Hematopoietic multipotent progenitor cell treated with erythropoietin and hydrocortisone succinate and interleukin-3 and kit ligand, for 8 days (in vitro differentiated cells): ENCODE measurements around the gene ZAP70.
A peak's percentile ranks its signal among the peaks of the same experiment; 100 is the strongest.
"Not testable (repeated sequence)": the region's sequence is repeated elsewhere in the genome, so short reads cannot be mapped to it uniquely, and the experiment has no call there.

Experiments used
- DNase-seq: peaks from one replicate; pipeline ENCODE4 v3.0.0-alpha.2; 2015

ZAP70 gene

GRCh38 chr2:97699765-97700444 is 13.5 kb upstream of the ZAP70 start:
- DNase-seq = peak; percentile 62

GRCh38 chr2:97701186-97701585 is 12.2 kb upstream of the ZAP70 start:
- no peak for DNase-seq

GRCh38 chr2:97701851-97702465 is 11.4 kb upstream of the ZAP70 start:
- DNase-seq = no peak

GRCh38 chr2:97702731-97703470 is 10.5 kb upstream of the ZAP70 start:
- DNase-seq = no peak

- no peak for DNase-seq
Observed at GRCh38 chr2:97703741-97704140, 9.6 kb upstream of the ZAP70 start.

- no peak for DNase-seq
Observed at GRCh38 chr2:97704989-97705388, 8.4 kb upstream of the ZAP70 start.

GRCh38 chr2:97706112-97706511 is 7.3 kb upstream of the ZAP70 start:
- DNase-seq = no peak

GRCh38 chr2:97706708-97707345 is 6.5 kb upstream of the ZAP70 start:
- no peak for DNase-seq

GRCh38 chr2:97707362-97708047 is 5.9 kb upstream of the ZAP70 start:
- no peak for DNase-seq

GRCh38 chr2:97708048-97708380 is 5.4 kb upstream of the ZAP70 start:
- no peak for DNase-seq

GRCh38 chr2:97708608-97709007 is 4.8 kb upstream of the ZAP70 start:
- no peak for DNase-seq

- DNase-seq = no peak
Observed at GRCh38 chr2:97711394-97711711, 2.0 kb upstream of the ZAP70 start.

GRCh38 chr2:97712175-97712574 is 1.2 kb upstream of the ZAP70 start:
- DNase-seq = not testable (repeated sequence)

GRCh38 chr2:97712693-97713295 is 582 bp upstream of the ZAP70 start:
- DNase-seq = no peak

- DNase-seq = no peak
Observed at GRCh38 chr2:97714084-97714949, 941 bp downstream of the ZAP70 start.

GRCh38 chr2:97714950-97715652 is 1.7 kb downstream of the ZAP70 start:
- DNase-seq = no peak

- no peak for DNase-seq
Observed at GRCh38 chr2:97715951-97716694, 2.7 kb downstream of the ZAP70 start.

- no peak for DNase-seq
Observed at GRCh38 chr2:97716695-97717612, 3.6 kb downstream of the ZAP70 start.

GRCh38 chr2:97717613-97717995 is 4.2 kb downstream of the ZAP70 start:
- DNase-seq = no peak
